Measurements from ENCODE around the gene DCTN3. TPM values are rescaled to one million over a fixed set of nuclear protein-coding genes. Genes with fewer than 3 reads are reported as not detected.

DCTN3 gene
- total RNA-seq, 1 experiment from 2014 or later: 57.5 TPM

DNA sequence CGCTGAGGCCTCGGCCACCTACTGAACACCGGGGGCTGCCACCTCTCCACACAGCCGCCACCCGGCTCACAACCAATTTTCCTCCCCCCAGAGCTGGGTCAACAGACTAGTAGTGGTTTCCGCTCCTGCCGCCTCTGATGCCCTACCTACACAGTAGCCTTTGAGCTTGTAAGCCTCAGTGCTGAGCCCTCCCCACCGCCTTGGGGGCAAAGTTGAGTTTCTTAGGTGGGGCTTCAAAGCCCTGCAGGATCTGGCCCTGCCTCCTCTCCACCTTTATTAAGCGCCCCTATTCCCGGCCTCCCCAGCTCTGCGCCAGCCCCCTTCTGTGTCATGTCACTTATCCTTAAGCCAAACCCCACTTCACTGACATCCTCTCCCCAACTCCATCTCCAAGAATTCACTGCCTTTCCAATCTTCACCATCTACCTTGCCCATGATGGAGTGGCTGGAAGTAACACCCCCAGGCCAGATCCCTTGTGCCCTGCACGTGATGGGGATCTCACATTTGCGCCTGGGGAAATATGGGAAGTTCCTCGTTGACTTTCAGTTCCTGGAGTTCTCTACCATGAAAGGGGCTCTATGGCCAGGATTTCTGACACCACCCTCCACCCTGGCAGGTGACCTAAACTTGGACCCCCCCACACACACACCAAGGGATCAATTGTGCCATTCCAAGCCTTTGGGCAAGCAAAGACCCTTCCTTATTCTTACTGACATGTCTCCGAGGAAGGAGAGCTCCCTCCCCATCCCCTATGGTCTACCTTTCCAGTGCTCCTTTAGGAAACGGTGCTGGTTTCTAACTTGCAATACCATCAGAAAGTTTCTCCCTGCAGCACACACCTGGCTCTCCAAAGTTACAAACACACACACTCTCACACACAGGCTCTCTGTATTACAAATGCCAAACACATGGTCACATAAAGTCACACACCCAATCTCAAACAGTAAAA lies 28.1 kb downstream of the DCTN3 start:
- no peak for TF ChIP-seq EZH2 (IDR thresholded peaks at IDR 0.05; ENCODE audit: low read depth)
- TF ChIP-seq, protein P1, sequence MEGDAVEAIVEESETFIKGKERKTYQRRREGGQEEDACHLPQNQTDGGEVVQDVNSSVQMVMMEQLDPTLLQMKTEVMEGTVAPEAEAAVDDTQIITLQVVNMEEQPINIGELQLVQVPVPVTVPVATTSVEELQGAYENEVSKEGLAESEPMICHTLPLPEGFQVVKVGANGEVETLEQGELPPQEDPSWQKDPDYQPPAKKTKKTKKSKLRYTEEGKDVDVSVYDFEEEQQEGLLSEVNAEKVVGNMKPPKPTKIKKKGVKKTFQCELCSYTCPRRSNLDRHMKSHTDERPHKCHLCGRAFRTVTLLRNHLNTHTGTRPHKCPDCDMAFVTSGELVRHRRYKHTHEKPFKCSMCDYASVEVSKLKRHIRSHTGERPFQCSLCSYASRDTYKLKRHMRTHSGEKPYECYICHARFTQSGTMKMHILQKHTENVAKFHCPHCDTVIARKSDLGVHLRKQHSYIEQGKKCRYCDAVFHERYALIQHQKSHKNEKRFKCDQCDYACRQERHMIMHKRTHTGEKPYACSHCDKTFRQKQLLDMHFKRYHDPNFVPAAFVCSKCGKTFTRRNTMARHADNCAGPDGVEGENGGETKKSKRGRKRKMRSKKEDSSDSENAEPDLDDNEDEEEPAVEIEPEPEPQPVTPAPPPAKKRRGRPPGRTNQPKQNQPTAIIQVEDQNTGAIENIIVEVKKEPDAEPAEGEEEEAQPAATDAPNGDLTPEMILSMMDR (conservative IDR thresholded peaks at IDR 0.05): peak; percentile 50; the same call in 1 of the 2 replicates
- Histone ChIP-seq H3K36me3 (ENCODE audit: low read depth) (no peaks in the 10 kb centered on the region), H3K4me3 (no peak overlapping the region), H3K9me3 (ENCODE audit: insufficient read depth, low read depth) (no peaks in the 10 kb centered on the region), H3K4me2 (no peak overlapping the region), H3F3A (ENCODE audit: insufficient read depth, low read depth) (no peaks in the 10 kb centered on the region), H2AFZ (no peak overlapping the region), H3K9me2 (ENCODE audit: insufficient read depth) (no peaks in the 10 kb centered on the region), H3K27me3 (ENCODE audit: insufficient read depth, low read depth) (peaks cover 16% of the 10 kb centered on the region), H3K4me1 (replicated peaks; ENCODE audit: insufficient read depth) (no peaks in the 10 kb centered on the region), H3K27ac (no peak overlapping the region), H4K20me1 (ENCODE audit: insufficient read depth) (no peaks in the 10 kb centered on the region), H3K79me2 (ENCODE audit: low read depth) (no peaks in the 10 kb centered on the region)
- ChIA-PET CTCF (interaction anchor here (1.2 to 1.5 kb wide), 3 partner anchors 188 to 261 kb away, joined by 3 to 12 read pairs (median 4); no protein-coding TSS in a partner anchor), POLR2A (ENCODE audit: unreplicated experiment) (no interaction called here)
- intact Hi-C loops (cut with micrococcal nuclease; ENCODE audit: unreplicated experiment): loop anchor here (1.0 to 2.0 kb wide), 3 partner anchors 44 to 189 kb away; no protein-coding TSS in a partner anchor
- DNase-seq: no peak
- no TSS peak for BruUV-seq (replicated peaks)

DNA sequence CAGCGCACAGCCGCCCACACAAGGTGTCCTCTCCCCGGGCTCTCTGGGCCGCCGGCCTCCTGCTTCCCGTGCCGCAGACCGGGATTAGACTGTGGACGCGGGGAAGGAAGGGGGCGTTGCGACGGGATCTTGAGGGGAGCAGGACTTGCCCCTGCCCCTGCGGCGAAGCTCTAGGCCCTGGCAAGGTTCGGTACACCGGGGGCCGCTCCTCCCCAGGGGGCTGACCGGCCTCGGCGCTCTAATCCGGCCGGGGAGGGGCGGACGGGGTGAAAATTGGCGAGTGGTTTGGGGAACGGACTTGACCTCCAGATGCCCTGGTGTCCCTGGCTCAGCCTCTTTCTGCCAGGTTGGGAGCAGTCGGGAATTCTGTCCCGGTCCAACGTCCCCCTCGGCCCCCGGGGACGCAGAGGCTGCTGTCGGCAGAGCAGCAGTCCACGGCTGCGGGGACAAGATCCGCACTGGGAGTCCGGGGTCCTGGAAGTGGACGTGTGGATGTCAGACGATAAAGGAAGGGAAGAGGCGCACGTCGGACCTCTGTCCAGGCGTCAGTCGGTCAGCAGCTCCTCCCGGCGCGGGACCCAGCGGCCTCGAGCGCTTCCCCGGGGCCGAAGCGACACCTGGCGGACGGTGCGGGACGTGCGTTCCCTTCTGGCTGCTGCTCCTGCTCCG lies 28.9 kb downstream of the DCTN3 start:
- Histone ChIP-seq H3K9me3 (ENCODE audit: insufficient read depth, low read depth) (no peaks in the 10 kb centered on the region), H3F3A (ENCODE audit: insufficient read depth, low read depth) (no peaks in the 10 kb centered on the region), H3K4me1 (replicated peaks; ENCODE audit: insufficient read depth) (no peaks in the 10 kb centered on the region), H4K20me1 (ENCODE audit: insufficient read depth) (no peaks in the 10 kb centered on the region), H2AFZ (no peak overlapping the region), H3K36me3 (ENCODE audit: low read depth) (no peaks in the 10 kb centered on the region), H3K79me2 (ENCODE audit: low read depth) (no peaks in the 10 kb centered on the region), H3K4me3 (no peak overlapping the region), H3K27ac (no peak overlapping the region), H3K27me3 (ENCODE audit: insufficient read depth, low read depth) (peaks cover 24% of the 10 kb centered on the region), H3K9me2 (ENCODE audit: insufficient read depth) (no peaks in the 10 kb centered on the region), H3K4me2 (0 out of 2 replicates have a peak overlapping the region, but pooled peaks have one; percentile 42)
- POLR2A ChIA-PET (ENCODE audit: unreplicated experiment): no interaction called here
- intact Hi-C loops (cut with micrococcal nuclease; ENCODE audit: unreplicated experiment): loop anchor here (1.0 to 2.0 kb wide), 3 partner anchors 43 to 189 kb away; no protein-coding TSS in a partner anchor
- BruUV-seq (replicated peaks): no TSS peak
- CTCF ChIA-PET: interaction anchor here (0.6 to 1.5 kb wide), 5 partner anchors 41 to 260 kb away, joined by 3 to 12 read pairs (median 4); no protein-coding TSS in a partner anchor
- DNase-seq: peak; percentile 49 to 75
- TF ChIP-seq, protein P1 (conservative IDR thresholded peaks at IDR 0.05): peak; percentile 80
- TF ChIP-seq EZH2 (IDR thresholded peaks at IDR 0.05; ENCODE audit: low read depth): 0 out of 2 replicates have a peak, but pooled peaks have one; percentile 57
